Measurements from ENCODE around the gene GTF2I. TPM values are rescaled to one million over a fixed set of nuclear protein-coding genes. Genes with fewer than 3 reads are reported as not detected.
"Not testable (repeated sequence)": the region's sequence is repeated elsewhere in the genome, so short reads cannot be mapped to it uniquely, and the experiment has no call there.

GTF2I gene
- total RNA-seq, 2 experiments from 2014 or later, result 173 to 177 TPM

GRCh38 chr7:74726309-74727101 is 69.0 kb downstream of the GTF2I start:
- ChIA-PET POLR2A (interaction anchor here (0.5 kb wide), 1 partner anchor 84 kb away, joined by 3 read pairs; no protein-coding TSS in a partner anchor), CTCF (no interaction called here)
- Mint-ChIP-seq H3K27ac (no peak overlapping the region), H3K4me1 (ENCODE audit: low read depth) (no peaks in the 10 kb centered on the region), H3K9me3 (ENCODE audit: insufficient read depth) (no peaks in the 10 kb centered on the region), H3K27me3 (ENCODE audit: low read depth) (no peaks in the 10 kb centered on the region), H3K4me3 (no peak overlapping the region), H3K36me3 (ENCODE audit: low read depth) (peaks cover 15% of the 10 kb centered on the region)
- ATAC-seq (no peak), DNase-seq (no peak)

GRCh38 chr7:74728686-74729085 is 71.2 kb downstream of the GTF2I start:
- DNase-seq; H3K27me3 Mint-ChIP-seq (ENCODE audit: low read depth); H3K36me3 Mint-ChIP-seq (ENCODE audit: low read depth); POLR2A ChIA-PET; CTCF ChIA-PET; H3K4me1 Mint-ChIP-seq (ENCODE audit: low read depth); H3K4me3 Mint-ChIP-seq; ATAC-seq; H3K27ac Mint-ChIP-seq; H3K9me3 Mint-ChIP-seq (ENCODE audit: insufficient read depth): not testable (repeated sequence)

- ATAC-seq; H3K4me1 Mint-ChIP-seq (ENCODE audit: low read depth); CTCF ChIA-PET; H3K27me3 Mint-ChIP-seq (ENCODE audit: low read depth); POLR2A ChIA-PET; DNase-seq; H3K9me3 Mint-ChIP-seq (ENCODE audit: insufficient read depth); H3K4me3 Mint-ChIP-seq; H3K36me3 Mint-ChIP-seq (ENCODE audit: low read depth); H3K27ac Mint-ChIP-seq: not testable (repeated sequence)
Observed at GRCh38 chr7:74730186-74730585, 72.7 kb downstream of the GTF2I start.

GRCh38 chr7:74739974-74740703 is 82.6 kb downstream of the GTF2I start:
- H3K27me3 Mint-ChIP-seq (ENCODE audit: low read depth); POLR2A ChIA-PET; H3K4me1 Mint-ChIP-seq (ENCODE audit: low read depth); H3K9me3 Mint-ChIP-seq (ENCODE audit: insufficient read depth); H3K36me3 Mint-ChIP-seq (ENCODE audit: low read depth); DNase-seq; ATAC-seq; CTCF ChIA-PET; H3K27ac Mint-ChIP-seq; H3K4me3 Mint-ChIP-seq: not testable (repeated sequence)

- H3K4me3 Mint-ChIP-seq; H3K27ac Mint-ChIP-seq; H3K4me1 Mint-ChIP-seq (ENCODE audit: low read depth); DNase-seq; H3K9me3 Mint-ChIP-seq (ENCODE audit: insufficient read depth); POLR2A ChIA-PET; ATAC-seq; H3K36me3 Mint-ChIP-seq (ENCODE audit: low read depth); CTCF ChIA-PET; H3K27me3 Mint-ChIP-seq (ENCODE audit: low read depth): not testable (repeated sequence)
Observed at GRCh38 chr7:74743936-74744557, 86.5 kb downstream of the GTF2I start.

- H3K9me3 Mint-ChIP-seq (ENCODE audit: insufficient read depth); CTCF ChIA-PET; H3K4me3 Mint-ChIP-seq; DNase-seq; H3K36me3 Mint-ChIP-seq (ENCODE audit: low read depth); H3K4me1 Mint-ChIP-seq (ENCODE audit: low read depth); H3K27ac Mint-ChIP-seq; POLR2A ChIA-PET; H3K27me3 Mint-ChIP-seq (ENCODE audit: low read depth); ATAC-seq: not testable (repeated sequence)
Observed at GRCh38 chr7:74753921-74754482, 96.5 kb downstream of the GTF2I start.

GRCh38 chr7:74756673-74757072 is 99.2 kb downstream of the GTF2I start:
- H3K4me3 Mint-ChIP-seq; CTCF ChIA-PET; H3K36me3 Mint-ChIP-seq (ENCODE audit: low read depth); H3K27ac Mint-ChIP-seq; H3K4me1 Mint-ChIP-seq (ENCODE audit: low read depth); ATAC-seq; H3K27me3 Mint-ChIP-seq (ENCODE audit: low read depth); DNase-seq; H3K9me3 Mint-ChIP-seq (ENCODE audit: insufficient read depth); POLR2A ChIA-PET: not testable (repeated sequence)

GRCh38 chr7:74758268-74758667 is 100.8 kb downstream of the GTF2I start:
- H3K27ac Mint-ChIP-seq; POLR2A ChIA-PET; H3K9me3 Mint-ChIP-seq (ENCODE audit: insufficient read depth); H3K4me3 Mint-ChIP-seq; ATAC-seq; H3K4me1 Mint-ChIP-seq (ENCODE audit: low read depth); CTCF ChIA-PET; H3K36me3 Mint-ChIP-seq (ENCODE audit: low read depth); H3K27me3 Mint-ChIP-seq (ENCODE audit: low read depth); DNase-seq: not testable (repeated sequence)

GRCh38 chr7:74758982-74759381 is 101.5 kb downstream of the GTF2I start:
- H3K4me3 Mint-ChIP-seq; H3K27ac Mint-ChIP-seq; H3K4me1 Mint-ChIP-seq (ENCODE audit: low read depth); H3K9me3 Mint-ChIP-seq (ENCODE audit: insufficient read depth); CTCF ChIA-PET; DNase-seq; H3K36me3 Mint-ChIP-seq (ENCODE audit: low read depth); POLR2A ChIA-PET; H3K27me3 Mint-ChIP-seq (ENCODE audit: low read depth); ATAC-seq: not testable (repeated sequence)

- H3K9me3 Mint-ChIP-seq (ENCODE audit: insufficient read depth); H3K36me3 Mint-ChIP-seq (ENCODE audit: low read depth); POLR2A ChIA-PET; H3K27me3 Mint-ChIP-seq (ENCODE audit: low read depth); H3K27ac Mint-ChIP-seq; H3K4me3 Mint-ChIP-seq; CTCF ChIA-PET; H3K4me1 Mint-ChIP-seq (ENCODE audit: low read depth); DNase-seq: not testable (repeated sequence)
- peak; percentile 78 for ATAC-seq
Observed at GRCh38 chr7:74765205-74765918, 107.8 kb downstream of the GTF2I start.

- H3K27ac Mint-ChIP-seq; H3K36me3 Mint-ChIP-seq (ENCODE audit: low read depth); H3K4me1 Mint-ChIP-seq (ENCODE audit: low read depth); POLR2A ChIA-PET; H3K4me3 Mint-ChIP-seq; DNase-seq; ATAC-seq; H3K9me3 Mint-ChIP-seq (ENCODE audit: insufficient read depth); H3K27me3 Mint-ChIP-seq (ENCODE audit: low read depth); CTCF ChIA-PET: not testable (repeated sequence)
Observed at GRCh38 chr7:74766509-74766908, 109.0 kb downstream of the GTF2I start.

- not testable (repeated sequence) for H3K27ac Mint-ChIP-seq
Observed at GRCh38 chr7:74766991-74767390, 109.5 kb downstream of the GTF2I start.

More at GRCh38 chr7:74766991-74767390, 109.5 kb downstream of the GTF2I start:
- H3K36me3 Mint-ChIP-seq (ENCODE audit: low read depth); ATAC-seq; H3K4me1 Mint-ChIP-seq (ENCODE audit: low read depth); CTCF ChIA-PET; H3K4me3 Mint-ChIP-seq; H3K9me3 Mint-ChIP-seq (ENCODE audit: insufficient read depth); H3K27me3 Mint-ChIP-seq (ENCODE audit: low read depth); POLR2A ChIA-PET; DNase-seq: not testable (repeated sequence)

Measured in activated CD8-positive, alpha-beta T cell treated with anti-CD3 and anti-CD28 coated beads, Interleukin-2, amount 10 ng/mL, durations not matched to agents 7 days and 5 days (primary cell).